Uterus (tissue), 2 donors: ENCODE measurements around the gene CLHC1.

ENCODE experiments used
- CTCF ChIP-seq, 4 experiments: fragments of 200-600 bp in 2 of 4; fragments of 450-650 bp in 2 of 4; sonication (generic) in 2 of 4; IDR thresholded peaks; one replicate each; pipeline ENCODE4 v1.5.1; 2016 to 2019; ENCODE audit warnings: antibody characterized with exemption in 4 of 4, mild to moderate bottlenecking in 2 of 4, moderate library complexity in 1 of 4
- POLR2A ChIP-seq, 2 donors: fragments of 450-650 bp; IDR thresholded peaks; one replicate each; pipeline ENCODE4 v1.6.1; 2016; ENCODE audit warnings: antibody characterized with exemption in 2 of 2, mild to moderate bottlenecking in 1 of 2, moderate library complexity in 1 of 2

- TF ChIP-seq CTCF (IDR thresholded peaks at IDR 0.05) (no peak), POLR2A (IDR thresholded peaks at IDR 0.05) (no peak)
Observed at GRCh38 chr2:55224761-55225261, 7.3 kb downstream of the CLHC1 start.
